ENCODE results near the gene OSTF1.

Gene OSTF1

DNA sequence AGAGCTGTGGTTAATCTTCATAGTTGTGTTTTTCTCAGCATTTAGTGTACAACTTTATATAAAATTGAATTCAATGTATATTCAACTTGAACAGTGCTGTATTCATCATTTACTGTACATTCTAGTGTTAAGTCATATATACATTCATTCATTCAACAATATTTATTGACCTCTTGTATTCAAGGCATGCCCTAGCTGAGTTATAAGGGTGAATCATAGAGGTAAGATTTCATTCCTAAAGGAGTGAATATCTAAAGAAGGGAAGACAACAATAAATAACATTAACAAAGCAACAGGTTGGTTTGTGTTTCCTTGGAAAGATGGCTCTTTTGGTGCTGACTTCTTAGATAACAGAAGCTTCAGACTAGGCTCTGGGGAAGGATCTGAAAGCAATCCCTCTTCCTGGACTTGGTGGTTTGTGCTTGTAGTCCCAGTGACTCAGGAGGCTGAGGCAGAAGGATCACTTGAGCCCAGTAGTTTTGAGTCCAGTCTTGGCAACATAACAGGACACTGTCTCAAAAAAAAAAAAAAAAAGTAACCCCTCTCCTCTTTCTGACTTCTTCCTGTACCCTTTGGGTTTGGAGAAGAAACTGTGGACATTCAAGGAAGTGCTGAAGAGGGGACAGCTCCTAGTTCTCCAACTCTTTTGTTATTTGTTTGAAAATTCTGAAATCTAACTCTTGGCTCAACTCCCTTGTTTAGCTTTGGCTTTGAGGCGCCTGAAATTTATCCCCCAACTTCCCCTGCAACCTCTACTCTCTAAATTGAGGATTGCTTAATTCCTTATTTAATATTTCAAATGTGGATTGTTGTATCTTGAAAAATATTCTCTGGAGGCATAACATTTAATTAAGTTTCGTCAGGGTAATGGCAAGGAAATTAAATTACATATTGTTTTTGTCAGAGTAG, 80.2 kb downstream of the OSTF1 start:
- POLR2A ChIA-PET (ENCODE audit: low non-redundant PET), result no interaction called here
- H3K27ac ChIP-seq, result no peak overlapping the region
- CTCF ChIA-PET, result interaction anchor here (0.7 kb wide), 1 partner anchor 17 kb away, joined by 3 read pairs; no protein-coding TSS in a partner anchor
- TF ChIP-seq, protein P1, sequence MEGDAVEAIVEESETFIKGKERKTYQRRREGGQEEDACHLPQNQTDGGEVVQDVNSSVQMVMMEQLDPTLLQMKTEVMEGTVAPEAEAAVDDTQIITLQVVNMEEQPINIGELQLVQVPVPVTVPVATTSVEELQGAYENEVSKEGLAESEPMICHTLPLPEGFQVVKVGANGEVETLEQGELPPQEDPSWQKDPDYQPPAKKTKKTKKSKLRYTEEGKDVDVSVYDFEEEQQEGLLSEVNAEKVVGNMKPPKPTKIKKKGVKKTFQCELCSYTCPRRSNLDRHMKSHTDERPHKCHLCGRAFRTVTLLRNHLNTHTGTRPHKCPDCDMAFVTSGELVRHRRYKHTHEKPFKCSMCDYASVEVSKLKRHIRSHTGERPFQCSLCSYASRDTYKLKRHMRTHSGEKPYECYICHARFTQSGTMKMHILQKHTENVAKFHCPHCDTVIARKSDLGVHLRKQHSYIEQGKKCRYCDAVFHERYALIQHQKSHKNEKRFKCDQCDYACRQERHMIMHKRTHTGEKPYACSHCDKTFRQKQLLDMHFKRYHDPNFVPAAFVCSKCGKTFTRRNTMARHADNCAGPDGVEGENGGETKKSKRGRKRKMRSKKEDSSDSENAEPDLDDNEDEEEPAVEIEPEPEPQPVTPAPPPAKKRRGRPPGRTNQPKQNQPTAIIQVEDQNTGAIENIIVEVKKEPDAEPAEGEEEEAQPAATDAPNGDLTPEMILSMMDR (conservative IDR thresholded peaks at IDR 0.05; ENCODE audit: low read depth), result no peak
- no peak for DNase-seq (ENCODE audit: low spot score)

GRCh38 chr9:75169623-75170022, 81.3 kb downstream of the OSTF1 start:
- no peak overlapping the region for H3K27ac ChIP-seq

DNA sequence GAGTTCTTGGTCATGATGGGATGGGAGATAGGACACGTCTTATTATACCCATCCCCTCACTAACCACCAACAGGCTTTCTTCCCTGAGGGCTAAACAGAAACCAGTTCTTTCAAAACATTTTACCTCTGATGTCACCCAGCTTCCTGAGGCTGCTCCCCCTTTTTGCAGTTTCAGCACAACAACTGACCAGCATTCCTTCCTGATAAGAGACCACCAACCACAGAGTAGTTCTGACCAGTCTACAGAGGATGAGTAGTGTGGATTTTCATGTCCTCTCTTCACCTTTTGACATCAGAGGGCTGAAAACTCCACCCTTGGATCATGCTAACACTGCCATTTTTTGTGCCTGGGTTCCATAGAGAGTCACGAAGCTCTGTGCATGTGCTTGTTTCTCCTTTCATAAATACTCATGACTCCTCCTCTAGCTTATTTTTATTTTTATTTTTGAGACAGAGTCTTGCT, 82.6 kb downstream of the OSTF1 start:
- DNase-seq (ENCODE audit: low spot score), result no peak
- TF ChIP-seq, protein P1 (conservative IDR thresholded peaks at IDR 0.05; ENCODE audit: low read depth), result no peak
- POLR2A ChIA-PET (ENCODE audit: low non-redundant PET), result no interaction called here
- CTCF ChIA-PET, result interaction anchor here (0.6 kb wide), 1 partner anchor 67 kb away, joined by 3 read pairs; no protein-coding TSS in a partner anchor
- no peak overlapping the region for H3K27ac ChIP-seq

More at GRCh38 chr9:75169623-75170022, 81.3 kb downstream of the OSTF1 start:
- TF ChIP-seq, protein P1 (conservative IDR thresholded peaks at IDR 0.05; ENCODE audit: low read depth), result no peak
- POLR2A ChIA-PET (ENCODE audit: low non-redundant PET), result no interaction called here
- peak; percentile 45 for DNase-seq (ENCODE audit: low spot score)
- CTCF ChIA-PET, result interaction anchor here (0.6 to 0.7 kb wide), 3 partner anchors 20 to 1091 kb away, joined by 3 to 5 read pairs (median 4); no protein-coding TSS in a partner anchor

DNA sequence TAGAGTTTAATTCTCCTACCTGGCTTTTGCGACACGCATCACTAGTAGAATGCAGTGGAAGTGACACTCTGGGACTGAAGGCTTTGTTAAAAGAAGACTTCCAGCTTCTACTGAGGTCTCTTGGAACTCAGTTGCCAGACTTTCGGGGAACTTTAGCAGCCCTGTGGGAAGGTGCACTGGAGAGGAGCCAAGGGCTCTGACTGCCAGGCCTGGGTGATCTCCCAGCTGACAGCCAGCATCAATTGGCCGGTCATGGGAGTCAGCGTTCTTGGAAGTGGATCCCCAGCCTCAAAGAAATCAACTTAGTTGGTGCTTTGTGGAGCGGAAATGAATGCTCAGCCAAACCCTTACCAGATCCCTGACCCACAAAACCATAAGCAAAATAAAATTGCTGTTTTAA, 87.1 kb downstream of the OSTF1 start:
- H3K27ac ChIP-seq, result no peak overlapping the region
- CTCF ChIA-PET, result interaction anchor here (0.7 kb wide), 1 partner anchor 53 kb away, joined by 3 read pairs; no protein-coding TSS in a partner anchor
- POLR2A ChIA-PET (ENCODE audit: low non-redundant PET), result no interaction called here
- no peak for DNase-seq (ENCODE audit: low spot score)
- TF ChIP-seq, protein P1 (conservative IDR thresholded peaks at IDR 0.05; ENCODE audit: low read depth), result no peak

GRCh38 chr9:75176037-75176436, 87.7 kb downstream of the OSTF1 start:
- TF ChIP-seq, protein P1 (conservative IDR thresholded peaks at IDR 0.05; ENCODE audit: low read depth), result no peak
- no peak for DNase-seq (ENCODE audit: low spot score)
- no peak overlapping the region for H3K27ac ChIP-seq
- ChIA-PET CTCF (interaction anchor here (0.7 to 0.9 kb wide), 2 partner anchors 13 to 54 kb away, joined by 3 read pairs; no protein-coding TSS in a partner anchor), POLR2A (ENCODE audit: low non-redundant PET) (no interaction called here)

DNA sequence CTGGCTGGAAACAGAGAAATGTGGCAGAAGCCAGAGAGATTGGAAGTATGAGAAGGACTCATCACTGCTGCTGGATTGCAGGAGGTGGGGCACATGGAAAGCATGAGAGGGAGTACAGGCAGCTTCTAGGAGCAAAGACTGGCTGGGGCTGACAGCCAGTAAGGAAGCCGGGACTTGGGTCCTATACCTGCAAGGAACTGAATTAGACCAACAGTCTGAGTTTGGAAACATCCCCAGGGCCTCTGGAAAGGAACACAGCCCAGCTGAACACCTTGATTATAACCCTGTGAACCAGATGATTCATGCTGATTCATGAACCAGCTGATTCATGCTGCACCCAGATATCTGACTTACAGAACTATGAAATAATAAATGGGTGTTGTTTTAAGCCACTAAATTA, 93.4 kb downstream of the OSTF1 start:
- no peak overlapping the region for H3K27ac ChIP-seq
- ChIA-PET CTCF (no interaction called here), POLR2A (ENCODE audit: low non-redundant PET) (interaction anchor here (0.6 kb wide), 1 partner anchor 1107 kb away, joined by 7 read pairs; no protein-coding TSS in a partner anchor)
- DNase-seq (ENCODE audit: low spot score), result peak; percentile 90
- TF ChIP-seq, protein P1 (conservative IDR thresholded peaks at IDR 0.05; ENCODE audit: low read depth), result no peak
